Measurements from ENCODE around the gene MAP2K5. TPM values are rescaled to one million over a fixed set of nuclear protein-coding genes. Genes with fewer than 3 reads are reported as not detected.
A peak's percentile ranks its signal among the peaks of the same experiment; 100 is the strongest.

The MAP2K5 gene
- total RNA-seq, 1 donor from 2014 or later, result 11.6 TPM

DNA sequence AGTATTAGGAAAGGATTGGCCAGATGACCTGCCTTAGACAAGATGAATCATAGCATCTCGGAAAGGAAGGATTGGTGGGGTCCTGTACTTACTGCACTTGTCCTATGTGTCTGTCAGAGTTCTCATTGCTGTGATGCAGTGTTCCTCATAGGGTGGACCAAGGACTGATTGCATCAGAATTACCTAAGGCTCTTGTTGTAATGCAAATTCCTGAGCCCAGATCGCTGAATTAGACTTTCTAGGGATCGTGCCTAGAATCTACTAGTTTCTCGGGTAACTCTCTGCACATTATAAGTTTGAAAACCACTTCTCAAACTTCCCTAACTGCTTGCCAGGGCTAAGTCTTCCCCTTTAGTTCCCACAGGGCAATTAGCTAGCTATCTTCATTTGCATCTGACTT is 207.9 kb downstream of the MAP2K5 start:
- FAIRE-seq, result no peak

DNA sequence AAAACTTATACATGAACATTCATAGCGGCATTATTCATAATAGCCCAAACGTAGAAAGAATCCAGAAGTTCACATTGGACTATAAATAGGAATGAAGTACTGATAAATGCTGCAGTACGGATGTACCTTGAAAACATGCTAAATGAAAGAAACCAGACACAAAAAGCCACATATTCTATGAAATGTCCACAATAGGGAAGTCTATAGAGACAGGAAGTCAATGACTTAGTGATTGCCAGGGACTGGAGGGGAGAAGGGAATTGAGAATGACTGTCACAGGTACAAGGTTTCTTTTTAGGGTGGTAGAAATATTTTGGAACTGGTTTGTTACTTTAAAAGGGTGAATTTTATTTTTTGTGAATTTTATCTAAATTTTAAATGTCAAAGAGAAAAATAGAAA is 211.4 kb downstream of the MAP2K5 start:
- no peak overlapping the region for H2AFZ ChIP-seq (ENCODE audit: low read depth, low read length)
- no peak overlapping the region for H3K9ac ChIP-seq (ENCODE audit: low read length)
- no peaks in the 10 kb centered on the region for H3K36me3 ChIP-seq (ENCODE audit: insufficient read depth, low read length)
- no peaks in the 10 kb centered on the region for H3K9me3 Mint-ChIP-seq (ENCODE audit: unreplicated experiment)
- peaks cover 8% of the 10 kb centered on the region for H3K4me1 Mint-ChIP-seq (ENCODE audit: low read depth, unreplicated experiment)
- no peak overlapping the region for H3K27ac Mint-ChIP-seq (ENCODE audit: unreplicated experiment)
- H3K27ac ChIP-seq (ENCODE audit: low read depth, low read length), result no peak overlapping the region
- no peak for DNase-seq (ENCODE audit: low read depth)
- no peaks in the 10 kb centered on the region for H3K79me2 ChIP-seq (ENCODE audit: insufficient read depth, low read length)
- no peaks in the 10 kb centered on the region for H3K4me1 ChIP-seq (ENCODE audit: insufficient read depth, low read length)
- H3K4me3 ChIP-seq (ENCODE audit: insufficient read depth, low read depth, low read length), result no peak overlapping the region
- H4K20me1 ChIP-seq (ENCODE audit: insufficient read depth, low read length), result no peaks in the 10 kb centered on the region
- no peaks in the 10 kb centered on the region for H3K27me3 ChIP-seq (ENCODE audit: insufficient read depth, low read length)
- H3K9me3 ChIP-seq (ENCODE audit: insufficient read depth, low read depth, low read length), result no peaks in the 10 kb centered on the region
- no peak overlapping the region for H3K4me3 Mint-ChIP-seq (ENCODE audit: unreplicated experiment)
- no peak overlapping the region for H3K4me2 ChIP-seq (ENCODE audit: low read length)
- no peaks in the 10 kb centered on the region for H3K36me3 Mint-ChIP-seq (ENCODE audit: low read depth, unreplicated experiment)
- FAIRE-seq, result peak; percentile 41
- H3K27me3 Mint-ChIP-seq (ENCODE audit: low read depth, unreplicated experiment), result no peaks in the 10 kb centered on the region
- TF ChIP-seq, protein P1, sequence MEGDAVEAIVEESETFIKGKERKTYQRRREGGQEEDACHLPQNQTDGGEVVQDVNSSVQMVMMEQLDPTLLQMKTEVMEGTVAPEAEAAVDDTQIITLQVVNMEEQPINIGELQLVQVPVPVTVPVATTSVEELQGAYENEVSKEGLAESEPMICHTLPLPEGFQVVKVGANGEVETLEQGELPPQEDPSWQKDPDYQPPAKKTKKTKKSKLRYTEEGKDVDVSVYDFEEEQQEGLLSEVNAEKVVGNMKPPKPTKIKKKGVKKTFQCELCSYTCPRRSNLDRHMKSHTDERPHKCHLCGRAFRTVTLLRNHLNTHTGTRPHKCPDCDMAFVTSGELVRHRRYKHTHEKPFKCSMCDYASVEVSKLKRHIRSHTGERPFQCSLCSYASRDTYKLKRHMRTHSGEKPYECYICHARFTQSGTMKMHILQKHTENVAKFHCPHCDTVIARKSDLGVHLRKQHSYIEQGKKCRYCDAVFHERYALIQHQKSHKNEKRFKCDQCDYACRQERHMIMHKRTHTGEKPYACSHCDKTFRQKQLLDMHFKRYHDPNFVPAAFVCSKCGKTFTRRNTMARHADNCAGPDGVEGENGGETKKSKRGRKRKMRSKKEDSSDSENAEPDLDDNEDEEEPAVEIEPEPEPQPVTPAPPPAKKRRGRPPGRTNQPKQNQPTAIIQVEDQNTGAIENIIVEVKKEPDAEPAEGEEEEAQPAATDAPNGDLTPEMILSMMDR (IDR thresholded peaks at IDR 0.05; ENCODE audit: insufficient read depth, low read depth, low read length), result no peak
- TF ChIP-seq EZH2 (IDR thresholded peaks at IDR 0.05; ENCODE audit: insufficient read depth, low read length), result no peak

More for the DNA sequence above, 207.9 kb downstream of the MAP2K5 start:
- no peaks in the 10 kb centered on the region for H3K9me3 Mint-ChIP-seq (ENCODE audit: unreplicated experiment)
- Histone ChIP-seq H3K36me3 (ENCODE audit: insufficient read depth, low read length) (no peaks in the 10 kb centered on the region), H3K4me2 (ENCODE audit: low read length) (no peak overlapping the region), H3K79me2 (ENCODE audit: insufficient read depth, low read length) (no peaks in the 10 kb centered on the region), H3K27me3 (ENCODE audit: insufficient read depth, low read length) (no peaks in the 10 kb centered on the region), H2AFZ (ENCODE audit: low read depth, low read length) (no peak overlapping the region), H3K27ac (ENCODE audit: low read depth, low read length) (no peak overlapping the region), H4K20me1 (ENCODE audit: insufficient read depth, low read length) (no peaks in the 10 kb centered on the region), H3K4me1 (ENCODE audit: insufficient read depth, low read length) (no peaks in the 10 kb centered on the region), H3K9me3 (ENCODE audit: insufficient read depth, low read depth, low read length) (no peaks in the 10 kb centered on the region), H3K4me3 (ENCODE audit: insufficient read depth, low read depth, low read length) (no peak overlapping the region), H3K9ac (ENCODE audit: low read length) (no peak overlapping the region)
- no peak overlapping the region for H3K27ac Mint-ChIP-seq (ENCODE audit: unreplicated experiment)
- DNase-seq (ENCODE audit: low read depth), result no peak
- no peaks in the 10 kb centered on the region for H3K4me1 Mint-ChIP-seq (ENCODE audit: low read depth, unreplicated experiment)
- no peaks in the 10 kb centered on the region for H3K27me3 Mint-ChIP-seq (ENCODE audit: low read depth, unreplicated experiment)
- no peaks in the 10 kb centered on the region for H3K36me3 Mint-ChIP-seq (ENCODE audit: low read depth, unreplicated experiment)
- H3K4me3 Mint-ChIP-seq (ENCODE audit: unreplicated experiment), result no peak overlapping the region
- TF ChIP-seq, protein P1 (IDR thresholded peaks at IDR 0.05; ENCODE audit: insufficient read depth, low read depth, low read length), result no peak
- TF ChIP-seq EZH2 (IDR thresholded peaks at IDR 0.05; ENCODE audit: insufficient read depth, low read length), result no peak

- H2AFZ ChIP-seq (ENCODE audit: low read depth, low read length), result no peak overlapping the region
- H3K4me1 ChIP-seq (ENCODE audit: insufficient read depth, low read length), result no peaks in the 10 kb centered on the region
- H3K9me3 ChIP-seq (ENCODE audit: insufficient read depth, low read depth, low read length), result no peaks in the 10 kb centered on the region
- H3K9me3 Mint-ChIP-seq (ENCODE audit: unreplicated experiment), result no peaks in the 10 kb centered on the region
- H3K27ac Mint-ChIP-seq (ENCODE audit: unreplicated experiment), result no peak overlapping the region
- no peaks in the 10 kb centered on the region for H3K27me3 ChIP-seq (ENCODE audit: insufficient read depth, low read length)
- H3K4me3 Mint-ChIP-seq (ENCODE audit: unreplicated experiment), result no peak overlapping the region
- no peak overlapping the region for H3K9ac ChIP-seq (ENCODE audit: low read length)
- H3K27ac ChIP-seq (ENCODE audit: low read depth, low read length), result no peak overlapping the region
- FAIRE-seq (no peak), DNase-seq (ENCODE audit: low read depth) (no peak)
- H3K4me2 ChIP-seq (ENCODE audit: low read length), result no peak overlapping the region
- no peaks in the 10 kb centered on the region for H3K27me3 Mint-ChIP-seq (ENCODE audit: low read depth, unreplicated experiment)
- H3K36me3 Mint-ChIP-seq (ENCODE audit: low read depth, unreplicated experiment), result no peaks in the 10 kb centered on the region
- no peaks in the 10 kb centered on the region for H4K20me1 ChIP-seq (ENCODE audit: insufficient read depth, low read length)
- H3K79me2 ChIP-seq (ENCODE audit: insufficient read depth, low read length), result no peaks in the 10 kb centered on the region
- no peak for TF ChIP-seq EZH2 (IDR thresholded peaks at IDR 0.05; ENCODE audit: insufficient read depth, low read length)
- TF ChIP-seq, protein P1 (IDR thresholded peaks at IDR 0.05; ENCODE audit: insufficient read depth, low read depth, low read length), result no peak
- H3K36me3 ChIP-seq (ENCODE audit: insufficient read depth, low read length), result no peaks in the 10 kb centered on the region
- H3K4me3 ChIP-seq (ENCODE audit: insufficient read depth, low read depth, low read length), result no peak overlapping the region
- H3K4me1 Mint-ChIP-seq (ENCODE audit: low read depth, unreplicated experiment), result peaks cover 8% of the 10 kb centered on the region
These were observed 212.8 kb downstream of the MAP2K5 start for GRCh38 chr15:67755264-67755663.

Measured in astrocyte (in vitro differentiated cells and primary cell).